ENCODE measurements around the gene ARHGAP9.

ARHGAP9 gene

DNA sequence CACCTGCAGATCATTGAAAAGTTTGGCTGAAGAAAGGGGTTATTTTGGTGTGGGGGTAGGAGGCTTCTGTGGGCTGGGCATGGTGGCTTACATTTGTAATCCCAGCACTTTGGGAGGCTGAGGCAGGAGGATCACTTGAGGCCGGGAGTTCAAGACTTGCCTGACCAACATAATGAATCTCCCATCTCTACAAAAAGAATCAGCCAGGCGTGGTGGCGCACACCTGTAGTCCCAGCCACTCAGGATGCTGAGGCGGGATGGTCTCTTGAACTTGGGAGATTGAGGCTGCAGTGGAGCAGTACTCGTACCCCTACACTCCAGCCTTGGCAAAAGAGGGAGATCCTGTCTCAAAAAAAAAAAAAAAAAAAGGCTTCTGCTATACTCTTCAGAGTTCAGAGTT, 33.6 kb upstream of the ARHGAP9 start:
- Histone ChIP-seq H3K9ac (ENCODE audit: low read length) (no peak overlapping the region), H3F3A (ENCODE audit: insufficient read depth, low read length) (peaks cover 30% of the 10 kb centered on the region), H3K4me2 (ENCODE audit: low read depth, low read length) (no peak overlapping the region), H3K4me1 (ENCODE audit: low read length) (peaks cover 3% of the 10 kb centered on the region), H3K27ac (ENCODE audit: low read length) (no peak overlapping the region), H3K9me2 (replicated peaks; ENCODE audit: insufficient read depth, low read length) (no peaks in the 10 kb centered on the region), H3K36me3 (replicated peaks; ENCODE audit: insufficient read depth, low read length) (peaks cover 24% of the 10 kb centered on the region), H3K27me3 (replicated peaks; ENCODE audit: insufficient read depth, low read length) (no peaks in the 10 kb centered on the region), H2AFZ (ENCODE audit: low read length) (no peak overlapping the region), H3K79me2 (ENCODE audit: low read length) (peaks cover 29% of the 10 kb centered on the region), H4K20me1 (ENCODE audit: insufficient read depth, low read length) (no peaks in the 10 kb centered on the region), H3K9me3 (replicated peaks; ENCODE audit: insufficient read depth, low read length) (no peaks in the 10 kb centered on the region), H3K4me3 (ENCODE audit: low read length) (no peak overlapping the region)
- DNase-seq, result no peak
- no peak for TF ChIP-seq EZH2phosphoT487 (IDR thresholded peaks at IDR 0.05; ENCODE audit: low read length)
- TF ChIP-seq EZH2 (optimal IDR thresholded peaks at IDR 0.05; ENCODE audit: low read depth, low read length), result no peak
- TF ChIP-seq, protein P1, sequence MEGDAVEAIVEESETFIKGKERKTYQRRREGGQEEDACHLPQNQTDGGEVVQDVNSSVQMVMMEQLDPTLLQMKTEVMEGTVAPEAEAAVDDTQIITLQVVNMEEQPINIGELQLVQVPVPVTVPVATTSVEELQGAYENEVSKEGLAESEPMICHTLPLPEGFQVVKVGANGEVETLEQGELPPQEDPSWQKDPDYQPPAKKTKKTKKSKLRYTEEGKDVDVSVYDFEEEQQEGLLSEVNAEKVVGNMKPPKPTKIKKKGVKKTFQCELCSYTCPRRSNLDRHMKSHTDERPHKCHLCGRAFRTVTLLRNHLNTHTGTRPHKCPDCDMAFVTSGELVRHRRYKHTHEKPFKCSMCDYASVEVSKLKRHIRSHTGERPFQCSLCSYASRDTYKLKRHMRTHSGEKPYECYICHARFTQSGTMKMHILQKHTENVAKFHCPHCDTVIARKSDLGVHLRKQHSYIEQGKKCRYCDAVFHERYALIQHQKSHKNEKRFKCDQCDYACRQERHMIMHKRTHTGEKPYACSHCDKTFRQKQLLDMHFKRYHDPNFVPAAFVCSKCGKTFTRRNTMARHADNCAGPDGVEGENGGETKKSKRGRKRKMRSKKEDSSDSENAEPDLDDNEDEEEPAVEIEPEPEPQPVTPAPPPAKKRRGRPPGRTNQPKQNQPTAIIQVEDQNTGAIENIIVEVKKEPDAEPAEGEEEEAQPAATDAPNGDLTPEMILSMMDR (IDR thresholded peaks at IDR 0.05; ENCODE audit: low read length), result no peak

DNA sequence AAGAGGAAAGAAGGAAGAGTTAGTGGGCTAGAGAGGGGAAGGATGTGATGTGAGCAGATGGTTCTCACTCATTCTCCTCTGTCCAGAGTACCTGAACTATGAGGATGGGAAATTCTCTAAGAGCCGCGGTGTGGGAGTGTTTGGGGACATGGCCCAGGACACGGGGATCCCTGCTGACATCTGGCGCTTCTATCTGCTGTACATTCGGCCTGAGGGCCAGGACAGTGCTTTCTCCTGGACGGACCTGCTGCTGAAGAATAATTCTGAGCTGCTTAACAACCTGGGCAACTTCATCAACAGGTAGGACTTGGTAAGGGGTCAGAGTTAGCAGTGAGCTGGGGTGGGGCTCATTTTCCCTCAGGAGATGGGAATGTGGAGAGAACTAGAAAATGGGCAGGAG, 33.0 kb upstream of the ARHGAP9 start:
- Histone ChIP-seq H3F3A (ENCODE audit: insufficient read depth, low read length) (peaks cover 30% of the 10 kb centered on the region), H3K36me3 (replicated peaks; ENCODE audit: insufficient read depth, low read length) (peaks cover 24% of the 10 kb centered on the region), H3K27me3 (replicated peaks; ENCODE audit: insufficient read depth, low read length) (no peaks in the 10 kb centered on the region), H3K4me2 (ENCODE audit: low read depth, low read length) (no peak overlapping the region), H3K4me1 (ENCODE audit: low read length) (no peaks in the 10 kb centered on the region), H3K9me2 (replicated peaks; ENCODE audit: insufficient read depth, low read length) (no peaks in the 10 kb centered on the region), H3K27ac (ENCODE audit: low read length) (no peak overlapping the region), H3K9me3 (replicated peaks; ENCODE audit: insufficient read depth, low read length) (no peaks in the 10 kb centered on the region), H3K9ac (ENCODE audit: low read length) (no peak overlapping the region), H3K79me2 (ENCODE audit: low read length) (peaks cover 23% of the 10 kb centered on the region), H2AFZ (ENCODE audit: low read length) (no peak overlapping the region), H3K4me3 (ENCODE audit: low read length) (no peak overlapping the region), H4K20me1 (ENCODE audit: insufficient read depth, low read length) (no peaks in the 10 kb centered on the region)
- no peak for TF ChIP-seq EZH2phosphoT487 (IDR thresholded peaks at IDR 0.05; ENCODE audit: low read length)
- TF ChIP-seq, protein P1 (IDR thresholded peaks at IDR 0.05; ENCODE audit: low read length), result no peak
- no peak for TF ChIP-seq EZH2 (optimal IDR thresholded peaks at IDR 0.05; ENCODE audit: low read depth, low read length)
- DNase-seq, result no peak

DNA sequence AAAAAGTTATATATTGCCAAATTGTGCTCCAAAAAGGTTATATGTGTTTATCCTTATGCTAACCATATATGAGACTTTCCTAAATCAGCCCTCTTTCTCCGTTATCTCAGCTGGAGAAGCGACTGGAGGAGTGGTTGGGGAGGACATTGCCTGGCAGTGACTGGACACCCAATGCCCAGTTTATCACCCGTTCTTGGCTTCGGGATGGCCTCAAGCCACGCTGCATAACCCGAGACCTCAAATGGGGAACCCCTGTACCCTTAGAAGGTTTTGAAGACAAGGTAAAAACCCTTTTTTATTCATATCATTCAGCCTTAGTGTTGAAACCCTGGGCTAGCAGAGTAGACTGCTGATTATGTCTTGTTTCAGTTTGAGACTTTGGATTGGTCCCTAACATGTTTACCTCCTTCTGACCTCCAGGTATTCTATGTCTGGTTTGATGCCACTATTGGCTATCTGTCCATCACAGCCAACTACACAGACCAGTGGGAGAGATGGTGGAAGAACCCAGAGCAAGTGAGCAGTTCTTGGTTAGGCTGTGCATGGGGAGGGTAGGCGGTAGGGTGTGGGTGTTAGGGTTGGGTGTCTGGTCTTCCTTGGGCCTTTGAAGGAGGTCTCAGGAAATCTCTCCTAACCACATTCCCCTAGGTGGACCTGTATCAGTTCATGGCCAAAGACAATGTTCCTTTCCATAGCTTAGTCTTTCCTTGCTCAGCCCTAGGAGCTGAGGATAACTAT, 32.1 kb upstream of the ARHGAP9 start:
- Histone ChIP-seq H3K27me3 (replicated peaks; ENCODE audit: insufficient read depth, low read length) (no peaks in the 10 kb centered on the region), H3K27ac (ENCODE audit: low read length) (no peak overlapping the region), H3K36me3 (replicated peaks; ENCODE audit: insufficient read depth, low read length) (peaks cover 19% of the 10 kb centered on the region), H3F3A (ENCODE audit: insufficient read depth, low read length) (peaks cover 28% of the 10 kb centered on the region), H3K79me2 (ENCODE audit: low read length) (peaks cover 14% of the 10 kb centered on the region), H3K9me2 (replicated peaks; ENCODE audit: insufficient read depth, low read length) (no peaks in the 10 kb centered on the region), H3K4me2 (ENCODE audit: low read depth, low read length) (no peak overlapping the region), H3K9me3 (replicated peaks; ENCODE audit: insufficient read depth, low read length) (no peaks in the 10 kb centered on the region), H3K9ac (ENCODE audit: low read length) (no peak overlapping the region), H3K4me3 (ENCODE audit: low read length) (no peak overlapping the region), H2AFZ (ENCODE audit: low read length) (no peak overlapping the region), H4K20me1 (ENCODE audit: insufficient read depth, low read length) (no peaks in the 10 kb centered on the region), H3K4me1 (ENCODE audit: low read length) (no peaks in the 10 kb centered on the region)
- no peak for DNase-seq
- TF ChIP-seq, protein P1 (IDR thresholded peaks at IDR 0.05; ENCODE audit: low read length), result no peak
- TF ChIP-seq EZH2 (optimal IDR thresholded peaks at IDR 0.05; ENCODE audit: low read depth, low read length), result no peak
- no peak for TF ChIP-seq EZH2phosphoT487 (IDR thresholded peaks at IDR 0.05; ENCODE audit: low read length)

Measured in MM.1S (cell line).